Stimulated activated CD4-positive, alpha-beta T cell treated with anti-CD3 and anti-CD28 coated beads, Interleukin-4, amount 100 ng/mL, for 24 hours (primary cell): ENCODE measurements around the gene TRIM34.
"Not testable (repeated sequence)": the region's sequence is repeated elsewhere in the genome, so short reads cannot be mapped to it uniquely, and the experiment has no call there.

ENCODE experiments used
- DNase-seq: peaks from one replicate; pipeline ENCODE4 v3.0.0-alpha.2; 2020

Gene TRIM34

DNA sequence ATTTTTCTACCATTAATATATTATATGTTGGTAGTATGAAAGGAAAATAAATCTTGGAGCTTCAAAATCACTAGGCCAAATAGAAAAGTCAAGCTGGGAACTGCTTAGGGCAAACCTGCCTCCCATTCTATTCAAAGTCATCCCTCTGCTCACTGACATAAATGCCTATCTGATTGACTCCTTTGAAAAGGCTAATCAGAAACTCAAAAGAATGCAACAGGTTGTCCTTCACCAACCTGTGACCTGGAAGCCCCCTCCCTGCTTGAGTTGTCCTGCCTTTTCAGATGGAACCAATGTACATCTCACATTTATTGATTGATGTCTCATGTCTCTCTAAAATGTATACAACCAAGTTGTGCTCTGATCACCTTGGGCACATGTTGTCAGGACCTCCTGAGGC is 3.2 kb upstream of the TRIM34 start:
- DNase-seq: no peak

DNA sequence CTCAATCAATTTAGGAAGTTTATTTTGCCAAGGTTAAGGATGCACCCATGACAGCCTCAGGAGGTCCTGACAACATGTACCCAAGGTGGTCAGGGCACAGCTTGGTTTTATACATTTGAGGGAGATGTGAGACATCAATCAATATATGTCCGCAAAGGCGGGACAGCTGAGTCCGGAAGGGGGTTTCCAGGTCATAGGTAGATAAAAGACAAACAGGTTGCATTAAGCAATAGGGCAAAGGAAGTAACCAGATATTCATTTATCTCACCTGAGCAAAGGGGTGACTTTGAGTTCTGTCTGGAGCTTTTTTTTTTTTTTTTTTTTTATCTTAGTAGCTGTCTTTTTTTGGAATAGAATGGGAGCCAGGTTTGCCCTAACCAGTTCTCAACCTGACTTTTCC is 2.0 kb upstream of the TRIM34 start:
- no peak for DNase-seq

DNA sequence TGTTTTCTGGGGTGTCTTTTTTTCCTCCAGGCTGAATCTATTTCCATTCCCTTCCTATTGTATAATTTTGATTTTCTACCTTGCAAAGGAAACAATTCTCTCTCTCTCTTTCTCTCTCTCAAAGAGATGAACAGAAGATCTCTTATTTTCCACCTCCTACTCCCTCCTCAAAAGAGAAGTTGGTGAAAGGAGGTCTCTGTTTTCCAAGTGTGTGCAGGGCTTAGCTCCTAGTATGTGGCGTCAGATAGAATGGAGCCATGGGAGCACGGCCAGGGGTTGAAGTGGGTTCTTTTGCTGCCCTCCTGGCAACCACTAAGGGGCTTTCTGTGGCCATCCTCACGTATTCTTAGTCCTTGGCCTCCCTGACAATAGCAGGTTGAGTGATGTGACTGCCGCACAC is 480 bp downstream of the TRIM34 start:
- no peak for DNase-seq

DNA sequence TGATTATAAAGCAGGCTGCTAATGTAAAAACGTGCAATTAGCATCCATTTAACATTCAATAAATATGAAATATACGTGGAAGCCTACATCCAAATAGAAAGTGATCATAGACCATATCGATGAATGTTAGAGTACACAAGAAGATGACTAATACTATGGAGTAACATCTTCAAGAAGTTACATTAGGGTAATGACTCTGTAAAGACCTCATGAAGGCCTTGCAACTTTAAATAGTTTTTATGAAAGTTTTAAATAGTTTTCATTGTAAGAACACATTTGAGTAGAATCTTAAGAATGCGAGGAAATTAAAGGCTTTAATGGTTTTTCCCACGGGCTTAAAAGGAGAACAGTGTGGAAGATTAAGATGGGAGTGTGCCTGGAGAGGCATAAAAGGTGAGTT is 1.4 kb downstream of the TRIM34 start:
- no peak for DNase-seq

DNA sequence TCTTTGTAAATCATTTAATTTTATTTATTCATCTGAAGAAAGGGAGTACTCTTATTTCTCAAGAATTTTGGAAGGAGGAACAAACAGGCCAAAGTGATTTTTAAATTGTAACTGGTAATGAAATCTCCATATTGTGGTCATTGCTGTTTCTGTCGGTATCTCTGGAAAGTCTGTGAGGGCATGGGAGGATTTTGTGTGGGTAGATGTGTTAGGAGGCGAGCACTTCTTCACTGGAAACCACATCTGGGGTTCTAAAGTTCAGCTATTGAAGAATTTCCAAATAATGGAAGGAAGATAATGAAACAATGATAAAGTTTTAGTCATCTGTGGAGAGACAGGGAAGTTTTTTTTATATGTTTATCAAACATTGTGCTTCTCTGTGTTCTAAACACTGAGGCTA is 6.6 kb downstream of the TRIM34 start:
- no peak for DNase-seq

DNA sequence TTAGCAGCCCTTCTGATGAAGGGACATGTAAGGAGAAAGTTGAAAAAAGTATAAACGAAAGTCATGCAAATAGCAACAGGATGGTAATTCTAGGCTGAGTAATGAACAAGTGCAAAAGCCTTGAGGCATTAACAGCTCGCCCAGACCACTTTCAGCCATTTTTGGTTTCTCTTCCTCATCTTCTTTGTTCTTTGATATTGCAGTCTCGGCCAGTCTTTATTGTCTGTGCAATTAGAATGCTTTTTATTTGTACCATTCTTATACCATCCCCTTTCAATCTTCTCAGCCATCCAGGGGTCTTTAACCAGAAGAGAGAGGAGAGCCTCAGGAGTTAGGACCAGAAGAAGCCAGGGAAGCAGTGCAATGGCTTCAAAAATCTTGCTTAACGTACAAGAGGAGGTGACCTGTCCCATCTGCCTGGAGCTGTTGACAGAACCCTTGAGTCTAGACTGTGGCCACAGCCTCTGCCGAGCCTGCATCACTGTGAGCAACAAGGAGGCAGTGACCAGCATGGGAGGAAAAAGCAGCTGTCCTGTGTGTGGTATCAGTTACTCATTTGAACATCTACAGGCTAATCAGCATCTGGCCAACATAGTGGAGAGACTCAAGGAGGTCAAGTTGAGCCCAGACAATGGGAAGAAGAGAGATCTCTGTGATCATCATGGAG is 7.3 kb downstream of the TRIM34 start:
- DNase-seq: no peak

DNA sequence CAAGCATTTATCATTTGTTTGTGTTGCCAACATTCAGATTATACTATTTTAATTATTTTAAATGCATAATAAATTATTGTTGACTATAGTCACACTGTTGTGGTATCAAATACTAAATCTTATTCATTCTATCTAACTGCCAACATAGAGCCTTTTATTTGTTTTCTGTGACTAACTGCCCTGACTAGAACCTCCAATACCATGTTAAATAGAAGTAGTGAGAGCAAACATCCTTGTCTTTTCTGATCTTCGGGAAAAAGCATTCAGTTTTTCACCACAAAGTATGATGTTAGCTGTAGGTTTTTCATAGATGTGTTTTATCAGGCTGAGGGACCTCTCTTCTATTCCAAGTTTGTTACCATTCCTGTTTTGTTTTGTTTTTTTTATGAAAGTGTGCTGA is 15.2 kb downstream of the TRIM34 start:
- no peak for DNase-seq

DNA sequence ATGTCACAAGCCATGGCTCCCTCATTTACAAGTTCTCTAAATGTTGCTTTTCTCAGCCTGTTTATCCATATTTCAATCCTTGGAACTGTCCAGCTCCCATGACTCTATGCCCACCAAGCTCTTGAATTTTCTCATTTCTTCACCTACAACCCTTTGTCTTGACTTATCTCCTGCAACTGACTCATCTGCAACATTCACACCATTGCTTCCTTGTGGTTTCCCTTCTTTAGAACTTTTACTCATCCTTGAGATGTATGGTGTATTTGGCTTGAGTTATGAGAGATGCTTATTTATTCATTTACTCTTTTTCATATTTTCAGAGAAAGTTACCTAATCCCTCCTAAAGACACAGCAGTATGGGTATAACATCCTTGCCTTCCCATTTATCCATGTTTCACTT is 18.8 kb downstream of the TRIM34 start:
- DNase-seq: no peak

DNA sequence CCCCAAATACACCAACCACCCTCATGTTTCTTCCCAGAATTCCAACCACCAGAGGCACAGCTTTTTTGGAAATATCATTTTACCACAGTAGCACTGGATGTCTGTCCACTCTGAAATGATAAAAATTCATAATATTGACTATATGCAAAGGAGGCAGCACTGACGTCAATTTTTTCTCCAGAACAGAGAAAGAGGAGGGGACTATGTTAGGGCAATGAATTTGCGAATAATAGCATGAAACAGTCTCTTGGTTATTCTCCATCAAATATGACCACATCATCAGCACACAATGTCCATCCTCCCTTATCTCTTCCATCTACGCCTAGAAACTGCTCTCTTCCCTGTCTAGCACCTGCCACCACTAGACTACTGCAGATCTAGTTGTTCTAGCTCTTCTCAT is 21.3 kb downstream of the TRIM34 start:
- no peak for DNase-seq

DNA sequence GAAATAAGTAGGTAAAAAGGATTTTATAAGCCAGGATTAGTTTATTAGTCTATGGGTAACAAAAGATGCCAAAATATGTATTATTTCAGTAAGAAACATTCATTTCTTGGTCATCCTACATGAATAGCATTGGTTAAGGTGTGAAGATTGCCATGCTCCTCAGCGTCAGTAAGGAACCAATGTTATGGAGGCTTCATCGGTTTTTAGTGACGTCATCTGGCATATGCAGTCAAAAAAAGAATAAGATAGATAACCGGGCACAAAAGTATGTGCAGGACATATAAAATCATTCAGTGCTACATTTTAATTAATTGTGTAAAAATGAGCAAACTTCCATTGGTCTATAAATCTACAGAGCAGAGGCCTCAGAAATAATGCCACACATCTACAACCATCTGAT is 30.7 kb downstream of the TRIM34 start:
- DNase-seq: no peak

DNA sequence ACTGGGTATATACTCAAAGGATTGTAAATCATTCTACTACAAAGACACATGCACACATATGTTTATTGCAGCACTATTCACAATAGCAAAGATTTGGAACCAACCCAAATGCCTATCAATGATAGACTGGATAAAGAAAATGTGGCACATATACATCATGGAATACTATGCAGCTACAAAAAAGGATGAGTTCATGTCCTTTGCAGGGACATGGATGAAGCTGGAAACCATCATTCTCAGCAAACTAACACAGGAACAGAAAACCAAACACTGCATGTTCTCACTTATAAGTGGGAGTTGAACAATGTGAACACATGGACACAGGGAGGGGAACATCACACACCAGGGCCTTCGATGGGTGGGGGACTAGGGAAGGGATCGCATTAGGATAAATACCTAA is 32.2 kb downstream of the TRIM34 start:
- not testable (repeated sequence) for DNase-seq

DNA sequence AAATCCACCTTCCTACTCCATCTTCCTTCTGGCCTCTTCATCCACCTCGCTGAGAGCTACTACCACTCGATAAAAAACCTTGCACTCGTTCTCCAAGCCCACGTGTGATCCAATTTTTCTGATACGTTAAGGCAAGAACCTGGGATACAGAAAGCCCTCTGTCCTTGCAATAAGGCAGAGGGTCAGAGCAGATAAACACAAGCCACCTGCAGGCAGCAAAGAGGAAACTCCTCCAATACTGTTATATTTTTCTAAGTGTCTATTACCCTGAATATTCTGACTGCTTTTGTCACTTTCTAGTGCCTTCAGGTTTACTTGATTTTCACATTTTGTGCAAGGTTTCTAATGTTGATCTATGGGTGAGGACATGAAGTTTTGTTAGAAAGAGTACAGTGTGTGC is 33.5 kb downstream of the TRIM34 start:
- DNase-seq: no peak

DNA sequence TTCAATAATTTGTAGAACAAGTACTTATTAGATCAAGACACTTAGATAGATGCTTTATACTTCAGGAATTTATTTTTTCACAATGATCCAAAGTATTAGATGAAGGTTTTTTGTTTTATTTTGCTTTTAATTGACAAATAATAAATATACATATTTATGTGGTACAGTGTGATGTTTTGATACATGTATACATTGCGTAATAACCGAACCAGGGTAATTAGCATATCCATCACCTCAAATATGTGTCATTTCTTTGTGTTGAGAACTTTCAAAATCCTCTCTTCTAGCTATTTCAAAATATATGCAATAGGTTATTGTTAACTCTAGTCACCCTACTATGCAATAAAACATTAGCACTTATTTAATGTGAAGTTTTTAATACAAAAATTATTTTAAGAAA is 38.7 kb downstream of the TRIM34 start:
- DNase-seq: no peak

DNA sequence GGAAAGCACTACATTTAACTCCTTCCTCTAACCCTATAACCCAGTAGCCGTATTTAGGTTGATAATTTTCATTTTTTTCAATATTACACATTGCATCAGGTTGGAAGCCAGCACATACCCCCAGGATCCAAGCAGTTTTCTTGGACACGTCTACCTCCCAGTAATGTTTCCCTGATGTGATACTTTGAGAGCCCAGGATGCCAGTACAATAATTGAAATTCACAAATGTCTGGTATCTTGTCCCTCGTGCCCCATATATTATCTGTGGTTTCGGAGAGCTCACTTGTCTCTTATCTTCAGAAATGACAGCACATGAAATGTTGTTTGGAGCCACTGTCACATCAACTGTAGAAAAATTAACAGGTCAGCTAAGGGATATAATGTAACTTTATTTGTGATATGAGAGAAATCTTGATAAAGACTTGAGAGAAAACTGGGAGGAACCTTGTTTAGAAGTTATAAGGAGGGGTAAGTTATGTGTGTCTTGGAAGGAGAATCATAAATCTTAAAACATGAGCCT is 40.3 kb downstream of the TRIM34 start:
- DNase-seq: no peak

DNA sequence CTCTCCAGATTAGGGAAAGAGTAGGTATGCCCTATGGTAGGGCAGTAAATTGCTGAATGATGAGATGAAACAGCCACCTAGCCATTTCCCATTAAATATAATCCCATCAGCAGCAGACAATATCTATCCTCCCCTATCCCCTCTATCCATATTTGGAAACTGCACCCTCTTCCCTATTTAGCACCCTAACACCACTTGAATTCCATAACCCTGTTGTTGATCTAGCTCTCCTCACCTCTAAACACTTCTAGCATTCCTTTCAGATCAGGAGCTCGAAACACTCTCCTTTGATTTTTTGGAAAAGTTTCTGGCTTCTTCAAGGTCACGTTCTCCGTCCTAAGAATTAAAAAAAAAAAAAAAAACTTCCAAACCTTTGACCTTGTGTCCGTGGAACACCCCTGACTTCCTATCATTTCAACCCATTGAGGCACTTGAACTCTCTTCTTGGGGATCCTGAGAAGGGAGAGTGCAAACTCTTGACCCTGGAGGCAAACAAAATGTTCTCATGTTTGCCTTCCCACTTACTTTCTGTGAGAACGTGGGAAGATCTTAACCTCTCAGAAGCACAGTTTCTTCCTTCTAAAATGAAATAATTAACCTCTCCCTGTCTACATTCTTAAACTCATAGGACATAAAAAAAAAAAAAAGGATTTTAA is 41.1 kb downstream of the TRIM34 start:
- DNase-seq: no peak

DNA sequence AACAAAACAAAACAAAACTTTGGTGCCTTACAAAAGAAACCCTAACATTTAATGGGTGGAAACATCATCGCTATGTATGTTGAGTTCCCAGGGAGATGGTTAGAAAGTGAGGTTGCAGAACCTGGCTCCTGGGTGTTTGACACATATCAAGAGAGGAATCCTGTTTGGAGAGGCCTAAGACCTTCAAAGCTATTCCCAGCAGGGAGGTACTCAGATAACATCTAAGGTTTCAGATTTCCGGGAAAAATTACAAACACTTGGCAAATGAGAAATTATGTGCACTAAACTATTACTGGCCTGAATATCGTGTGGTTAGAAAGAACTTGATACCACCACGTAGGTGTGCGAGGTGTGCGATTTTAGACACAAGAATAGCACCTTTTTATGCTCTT is 41.6 kb downstream of the TRIM34 start:
- no peak for DNase-seq

DNA sequence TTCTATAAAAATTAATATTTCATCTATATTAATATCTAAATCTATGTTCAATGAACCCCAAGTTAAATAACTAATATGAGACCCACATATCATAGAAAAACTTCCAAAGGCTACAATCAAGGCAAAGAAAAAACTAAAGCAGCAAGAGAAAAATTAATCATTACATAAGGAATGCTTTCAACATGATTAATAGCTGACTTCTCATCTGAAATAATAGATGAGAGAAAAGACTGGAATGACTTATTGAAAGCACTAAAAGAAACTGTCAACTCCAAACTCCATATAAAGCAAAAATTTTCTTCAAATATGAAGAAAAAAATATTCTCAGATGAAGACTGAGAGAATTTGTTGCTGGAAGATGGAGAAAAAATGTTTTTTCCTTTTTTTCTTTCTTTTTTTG is 47.0 kb downstream of the TRIM34 start:
- no peak for DNase-seq

DNA sequence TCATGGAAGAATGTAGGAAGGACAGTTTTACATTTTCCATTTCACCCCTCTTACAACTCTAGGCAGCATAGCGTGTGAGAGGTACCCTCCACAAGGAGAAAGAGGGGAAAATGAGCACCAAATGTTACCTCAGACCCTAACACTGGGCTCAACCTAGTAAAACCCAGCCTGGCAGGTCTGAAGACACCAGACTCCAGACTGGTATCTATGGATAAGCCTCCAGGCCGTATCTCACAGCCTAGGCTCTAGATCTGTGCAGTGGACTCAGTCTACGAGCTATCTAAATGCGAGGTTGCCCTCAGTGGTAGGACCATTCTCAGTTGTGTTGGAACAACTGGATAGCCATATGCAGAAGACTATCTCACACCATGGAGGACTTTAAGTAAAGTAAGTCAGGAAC is 49.6 kb downstream of the TRIM34 start:
- no peak for DNase-seq

DNA sequence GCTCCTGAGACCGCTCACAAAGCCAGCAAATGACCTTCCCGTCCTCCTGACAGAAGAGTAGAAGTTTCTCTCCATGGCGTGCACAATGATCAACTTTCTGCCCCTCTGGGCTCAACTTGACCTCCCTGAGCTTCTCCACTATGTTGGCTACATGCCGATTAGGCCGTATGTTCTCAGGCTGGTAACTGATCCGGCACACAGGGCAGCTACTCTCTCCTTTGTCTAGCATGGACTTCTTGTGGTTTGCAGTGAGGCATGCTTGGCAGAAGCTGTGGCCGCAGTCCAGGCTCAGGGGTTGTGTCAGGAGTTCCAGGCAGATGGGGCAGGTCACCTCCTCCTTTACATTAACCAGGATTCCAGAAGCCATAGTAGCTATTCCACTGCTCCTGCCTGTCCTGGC is 55.0 kb downstream of the TRIM34 start:
- no peak for DNase-seq

DNA sequence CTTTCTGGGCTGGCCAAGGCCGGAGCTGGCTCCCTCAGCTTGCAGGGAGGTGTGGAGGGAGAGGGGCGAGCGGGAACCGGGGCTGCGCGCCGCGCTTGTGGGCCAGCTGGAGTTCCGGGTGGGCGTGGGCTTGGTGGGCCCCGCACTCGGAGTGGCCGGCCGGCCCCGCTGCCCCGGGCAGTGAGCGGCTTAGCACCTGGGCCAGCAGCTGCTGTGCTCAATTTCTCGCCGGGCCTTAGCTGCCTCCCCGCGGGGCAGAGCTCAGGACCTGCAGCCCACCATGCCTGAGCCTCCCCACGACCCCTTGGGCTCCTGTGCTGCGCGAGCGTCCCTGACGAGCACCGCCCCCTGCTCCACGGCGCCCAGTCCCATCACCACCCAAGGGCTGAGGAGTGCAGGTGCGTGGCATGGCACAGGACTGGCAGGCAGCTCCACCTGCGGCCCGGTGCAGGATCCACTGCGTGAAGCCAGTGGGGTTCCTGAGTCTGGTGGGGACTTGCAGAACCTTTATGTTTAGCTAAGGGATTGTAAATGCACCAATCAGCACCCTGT is 58.2 kb downstream of the TRIM34 start:
- DNase-seq: not testable (repeated sequence)

DNA sequence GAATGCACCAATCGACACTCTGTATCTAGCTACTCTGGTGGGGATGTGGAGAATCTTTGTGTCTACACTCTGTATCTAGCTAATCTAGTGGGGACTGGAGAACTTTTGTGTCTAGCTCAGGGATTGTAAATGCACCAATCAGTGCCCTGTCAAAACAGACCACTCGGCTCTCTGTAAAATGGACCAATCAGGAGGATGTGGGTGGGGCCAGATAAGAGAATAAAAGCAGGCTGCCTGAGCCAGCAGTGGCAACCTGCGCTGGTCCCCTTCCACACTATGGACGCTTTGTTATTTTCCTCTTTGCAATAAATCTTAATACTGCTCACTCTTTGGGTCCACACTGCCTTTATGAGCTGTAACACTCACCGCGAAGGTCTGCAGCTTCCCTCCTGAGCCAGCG is 58.8 kb downstream of the TRIM34 start:
- DNase-seq: peak; percentile 41

DNA sequence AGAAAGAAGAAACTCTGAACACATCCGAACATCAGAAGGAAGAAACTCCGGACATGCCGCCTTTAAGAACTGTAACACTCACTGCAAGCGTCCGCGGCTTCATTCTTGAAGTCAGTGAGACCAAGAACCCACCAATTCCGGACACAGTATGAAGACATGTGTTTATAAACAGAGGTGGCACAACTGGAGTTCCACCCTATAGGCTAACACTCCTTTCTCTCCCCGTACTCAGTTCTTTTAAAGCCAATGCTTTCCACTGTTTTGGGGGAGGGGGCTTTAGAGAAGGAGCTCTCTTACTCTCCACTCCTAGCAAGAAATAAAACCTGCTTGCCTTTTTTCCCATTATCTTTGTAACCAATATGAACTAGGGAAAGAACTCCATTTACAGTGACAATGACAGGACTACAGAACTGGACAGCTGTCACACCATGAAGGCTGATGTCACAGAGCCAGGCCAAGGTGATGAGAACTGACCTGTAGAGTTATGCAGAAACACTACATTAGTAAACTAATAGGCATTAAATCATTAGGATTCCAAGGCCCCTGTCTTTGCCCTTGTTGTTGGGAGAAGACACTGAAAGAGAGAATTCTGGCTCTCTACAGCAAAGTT is 59.3 kb downstream of the TRIM34 start:
- no peak for DNase-seq

DNA sequence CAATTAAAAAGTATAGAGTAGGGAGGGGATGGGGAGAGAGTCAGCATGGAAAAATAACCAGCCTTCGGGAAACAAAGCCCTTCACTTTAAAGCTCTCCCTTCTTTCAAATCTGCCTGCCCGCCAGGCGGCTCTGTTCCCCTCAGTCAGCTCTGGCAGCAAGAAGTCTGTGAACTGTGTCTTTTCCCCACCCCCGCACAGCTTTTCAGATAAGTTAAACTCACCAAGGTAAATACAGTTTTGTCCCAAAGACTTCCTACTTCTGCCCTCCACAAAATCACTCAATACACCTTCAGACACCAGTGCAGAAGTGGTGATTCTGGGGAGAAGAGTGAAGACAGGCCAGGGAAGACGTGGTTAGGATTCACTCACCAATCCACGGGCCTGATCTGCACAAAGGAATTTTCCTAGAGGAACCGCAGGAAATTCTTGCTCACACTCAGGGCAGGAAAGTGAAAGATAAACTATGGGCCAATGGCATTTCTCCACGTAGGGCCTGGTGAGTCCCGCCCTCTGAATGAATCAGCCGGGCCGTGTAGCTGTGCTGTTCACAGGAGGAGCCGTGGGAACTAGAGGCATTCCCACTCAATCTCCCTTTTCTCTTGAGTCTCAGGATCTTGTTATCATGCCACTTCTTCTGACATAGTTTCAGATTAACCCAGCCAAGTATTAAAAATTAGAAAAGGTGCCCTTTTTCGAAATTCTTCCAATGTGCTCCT is 60.0 kb downstream of the TRIM34 start, which contains the start of gene TRIM5:
Gene TRIM5, minus strand, starts transcription at position 429 of the 717 bp plus-strand sequence. CDS start 4,897 bp downstream, outside the sequence.
- DNase-seq: peak; percentile 88
